Thymus (tissue), 14 donors: ENCODE measurements around the gene ZDHHC13. TPM values are rescaled to one million over a fixed set of nuclear protein-coding genes. Genes with fewer than 3 reads are reported as not detected.

Experiments
- DNase-seq, 9 donors: peaks; one replicate each; pipeline ENCODE4 v3.0.0-alpha.2; 2013; ENCODE audit warnings: low spot score in 9 of 9, low read depth in 6 of 9, missing footprints in 1 of 9
- H3K27ac ChIP-seq, 2 donors: one replicate each; pipeline ENCODE4 v1.5.1; 2013; ENCODE audit warnings: control low read depth in 1 of 2, low read depth in 1 of 2, low read length in 1 of 2, mild to moderate bottlenecking in 1 of 2, moderate library complexity in 1 of 2
- H3K27me3 ChIP-seq, 2 donors: one replicate each; pipeline ENCODE4 v1.5.1; 2013; ENCODE audit warnings: low read length in 1 of 2; ENCODE audit not compliant: control insufficient read depth in 2 of 2, insufficient read depth in 1 of 2
- H3K36me3 ChIP-seq, 2 donors: one replicate each; pipeline ENCODE4 v1.5.1; 2013; ENCODE audit warnings: low read length in 1 of 2, mild to moderate bottlenecking in 1 of 2, moderate library complexity in 1 of 2; ENCODE audit not compliant: control insufficient read depth in 2 of 2, insufficient read depth in 2 of 2
- H3K4me1 ChIP-seq, 2 donors: one replicate each; pipeline ENCODE4 v1.5.1; 2013; ENCODE audit warnings: low read length in 2 of 2; ENCODE audit not compliant: control insufficient read depth in 2 of 2, insufficient read depth in 2 of 2
- H3K4me3 ChIP-seq, 2 donors: one replicate each; pipeline ENCODE4 v1.5.1; 2013; ENCODE audit warnings: low read length in 2 of 2, control low read depth in 1 of 2, mild to moderate bottlenecking in 1 of 2
- H3K9me3 ChIP-seq, 2 donors: one replicate each; pipeline ENCODE4 v1.5.1; 2013; ENCODE audit warnings: low read length in 1 of 2, mild to moderate bottlenecking in 1 of 2; ENCODE audit not compliant: control insufficient read depth in 2 of 2, insufficient read depth in 1 of 2
- WGBS: extraction: QIAGEN DNeasy Blood & Tissue Kit; methylation state at CpG from one replicate; pipeline ENCODE4 v1.1.7; 2013; 5-methylcytosine and 5-hydroxymethylcytosine counted together
- long read RNA-seq, 10 donors: transcript quantifications; one replicate each; lab custom pipeline, GENCODE V29; 2026
- polyA plus RNA-seq: library from polyadenylated mRNA; stranded (reverse); fragments of 200-250 nt; gene quantifications from one replicate; pipeline ENCODE4 v1.2.3, GENCODE V29; 2013
- total RNA-seq: library from RNA; stranded (reverse); fragments of 120-200 nt; gene quantifications from one replicate; pipeline ENCODE4 v1.2.4, GENCODE V29; 2013
- donor health status: healthy.

ZDHHC13 gene, protein sequence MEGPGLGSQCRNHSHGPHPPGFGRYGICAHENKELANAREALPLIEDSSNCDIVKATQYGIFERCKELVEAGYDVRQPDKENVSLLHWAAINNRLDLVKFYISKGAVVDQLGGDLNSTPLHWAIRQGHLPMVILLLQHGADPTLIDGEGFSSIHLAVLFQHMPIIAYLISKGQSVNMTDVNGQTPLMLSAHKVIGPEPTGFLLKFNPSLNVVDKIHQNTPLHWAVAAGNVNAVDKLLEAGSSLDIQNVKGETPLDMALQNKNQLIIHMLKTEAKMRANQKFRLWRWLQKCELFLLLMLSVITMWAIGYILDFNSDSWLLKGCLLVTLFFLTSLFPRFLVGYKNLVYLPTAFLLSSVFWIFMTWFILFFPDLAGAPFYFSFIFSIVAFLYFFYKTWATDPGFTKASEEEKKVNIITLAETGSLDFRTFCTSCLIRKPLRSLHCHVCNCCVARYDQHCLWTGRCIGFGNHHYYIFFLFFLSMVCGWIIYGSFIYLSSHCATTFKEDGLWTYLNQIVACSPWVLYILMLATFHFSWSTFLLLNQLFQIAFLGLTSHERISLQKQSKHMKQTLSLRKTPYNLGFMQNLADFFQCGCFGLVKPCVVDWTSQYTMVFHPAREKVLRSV
- 15.7 TPM for total RNA-seq
- polyA plus RNA-seq = 23.6 TPM
- long read RNA-seq, donor 1 = 0 reads
- long read RNA-seq, donor 2 = 0 reads
- long read RNA-seq, donor 3, partial matches to known transcripts = 5 of 8 reads
- long read RNA-seq, donor 3, other reads (novel, unspliced or antisense) = 0 of 8 reads
- long read RNA-seq, donor 4, partial matches to known transcripts = 0 of 3 reads
- long read RNA-seq, donor 4, other reads (novel, unspliced or antisense) = 0 of 3 reads
- long read RNA-seq, donor 5, partial matches to known transcripts = 0 of 2 reads
- long read RNA-seq, donor 5, other reads (novel, unspliced or antisense) = 0 of 2 reads
- long read RNA-seq, donor 6, partial matches to known transcripts = 0 of 2 reads
- long read RNA-seq, donor 6, other reads (novel, unspliced or antisense) = 0 of 2 reads
- long read RNA-seq, donor 7, transcript ZDHHC13-202 (17 exons, 2,445 nt) = major isoform, 8 of 9 reads
- long read RNA-seq, donor 7, partial matches to known transcripts = 0 of 9 reads
- long read RNA-seq, donor 7, other reads (novel, unspliced or antisense) = 0 of 9 reads
- long read RNA-seq, donor 8, partial matches to known transcripts = 0 of 2 reads
- long read RNA-seq, donor 8, other reads (novel, unspliced or antisense) = 0 of 2 reads
- long read RNA-seq, donor 9, partial matches to known transcripts = 0 of 4 reads
- long read RNA-seq, donor 9, other reads (novel, unspliced or antisense) = 0 of 4 reads
- long read RNA-seq, donor 10, partial matches to known transcripts = 0 of 3 reads
- long read RNA-seq, donor 10, other reads (novel, unspliced or antisense) = 0 of 3 reads

GRCh38 chr11:19116971-19117759 is at the start of gene ZDHHC13:
Gene ZDHHC13 (plus strand): TSS chr11:19117168. CDS start chr11:19117250, 82 bp downstream.
- peak; percentile 77 to 97 (median 92) for DNase-seq
- Histone ChIP-seq H3K27ac (peak within 1 kb of the TSS; percentile 46 to 49), H3K36me3 (no peaks in the 10 kb centered on the region), H3K27me3 (peaks cover 0 to 3% of the 10 kb centered on the region in 2 donors), H3K4me3 (peak within 1 kb of the TSS; percentile 77 to 96), H3K4me1 (peaks cover 9% of the 10 kb centered on the region in 2 donors), H3K9me3 (no peaks in the 10 kb centered on the region)
- WGBS = 2% methylated on average over 61 of the region's 61 CpGs

DNA sequence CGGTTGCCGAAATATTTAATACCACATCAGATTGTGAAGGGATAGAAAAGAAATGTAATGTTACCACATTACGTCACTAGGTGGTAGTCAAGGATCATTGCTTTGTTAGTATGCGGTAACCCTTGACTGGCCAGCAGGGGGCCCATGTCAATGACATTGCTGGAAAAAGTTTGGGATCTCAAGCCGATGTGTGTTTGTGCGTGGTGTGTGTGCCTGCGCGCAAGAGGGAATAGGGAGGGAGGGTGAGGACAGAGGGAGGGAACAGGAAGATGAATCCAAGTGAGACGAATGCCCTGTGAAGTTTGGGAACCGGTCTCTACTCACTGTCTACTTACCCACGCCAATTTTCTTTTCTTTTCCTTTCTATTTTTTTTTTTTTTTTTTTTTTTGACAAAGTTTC is 45.7 kb upstream of the ZDHHC13 start:
- no peaks in the 10 kb centered on the region for H3K4me1 ChIP-seq
- H3K9me3 ChIP-seq = no peaks in the 10 kb centered on the region
- no peak overlapping the region for H3K27ac ChIP-seq
- DNase-seq = peak; percentile 6 to 70 (median 41)
- no peaks in the 10 kb centered on the region for H3K27me3 ChIP-seq
- no peaks in the 10 kb centered on the region for H3K36me3 ChIP-seq
- 7% methylated on average over 11 of the region's 11 CpGs for WGBS
- no peak overlapping the region for H3K4me3 ChIP-seq

DNA sequence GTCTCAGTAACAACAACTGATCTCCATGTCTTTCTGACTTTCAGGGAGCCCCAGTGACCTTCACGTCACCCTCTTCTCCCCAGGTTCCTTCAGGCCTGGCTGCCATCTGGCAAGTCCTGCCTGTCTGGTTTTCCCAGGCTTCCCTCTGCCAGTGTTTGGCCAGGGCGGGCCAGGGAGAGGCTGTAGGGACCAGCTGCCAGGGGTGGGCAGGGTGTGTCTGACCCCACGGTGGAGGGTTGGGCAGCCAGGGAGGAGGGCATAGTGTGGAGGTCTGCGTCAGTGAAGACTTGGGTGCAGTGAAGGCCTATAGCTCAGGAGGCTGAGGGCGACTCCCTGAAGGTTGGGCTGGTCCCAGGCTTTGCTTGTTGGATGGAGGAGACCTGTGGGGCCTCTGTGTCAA is 44.5 kb upstream of the ZDHHC13 start:
- Histone ChIP-seq H3K4me3 (no peak overlapping the region), H3K27ac (no peak overlapping the region), H3K36me3 (no peaks in the 10 kb centered on the region), H3K4me1 (no peaks in the 10 kb centered on the region), H3K9me3 (no peaks in the 10 kb centered on the region), H3K27me3 (no peaks in the 10 kb centered on the region)
- no peak for DNase-seq
- 93% methylated on average over 5 of the region's 5 CpGs for WGBS

- no peak for DNase-seq
- no peak overlapping the region for H3K4me3 ChIP-seq
- H3K9me3 ChIP-seq = no peaks in the 10 kb centered on the region
- no peaks in the 10 kb centered on the region for H3K27me3 ChIP-seq
- 73% methylated on average over 10 of the region's 10 CpGs for WGBS
- H3K36me3 ChIP-seq = no peaks in the 10 kb centered on the region
- no peak overlapping the region for H3K27ac ChIP-seq
- no peaks in the 10 kb centered on the region for H3K4me1 ChIP-seq
These were observed 43.2 kb upstream of the ZDHHC13 start for GRCh38 chr11:19073454-19074415.

DNA sequence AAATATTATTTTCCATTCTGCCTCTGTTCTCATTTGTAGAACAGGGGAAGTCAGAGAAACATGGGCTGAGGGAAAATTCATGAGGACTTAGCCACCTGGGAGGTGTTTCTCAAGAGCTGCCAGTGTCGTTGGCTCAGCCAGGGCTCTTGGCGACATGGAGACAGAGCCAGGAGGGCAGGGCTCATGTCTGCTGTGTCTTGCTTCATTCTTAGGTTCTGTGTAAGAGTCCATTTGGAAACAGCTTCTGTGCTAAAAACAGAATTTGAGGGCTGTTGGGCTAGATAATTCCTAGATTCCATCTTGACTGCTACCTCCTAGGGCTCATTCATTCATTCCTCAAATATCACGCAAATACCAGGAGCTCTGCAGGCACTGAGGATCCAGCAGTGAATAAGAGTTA is 41.3 kb upstream of the ZDHHC13 start:
- no peak overlapping the region for H3K4me3 ChIP-seq
- H3K27ac ChIP-seq = no peak overlapping the region
- no peaks in the 10 kb centered on the region for H3K27me3 ChIP-seq
- no peaks in the 10 kb centered on the region for H3K4me1 ChIP-seq
- H3K9me3 ChIP-seq = no peaks in the 10 kb centered on the region
- no peak for DNase-seq
- H3K36me3 ChIP-seq = no peaks in the 10 kb centered on the region
- WGBS = 94% methylated on average over 3 of the region's 3 CpGs

GRCh38 chr11:19076744-19077589 is 40.0 kb upstream of the ZDHHC13 start:
- peak in 7 of 9 donors; percentile 6 to 58 (median 26) for DNase-seq
- H3K4me1 ChIP-seq = no peaks in the 10 kb centered on the region
- no peaks in the 10 kb centered on the region for H3K27me3 ChIP-seq
- H3K27ac ChIP-seq = no peak overlapping the region
- no peaks in the 10 kb centered on the region for H3K9me3 ChIP-seq
- H3K36me3 ChIP-seq = no peaks in the 10 kb centered on the region
- no peak overlapping the region for H3K4me3 ChIP-seq
- 64% methylated on average over 10 of the region's 10 CpGs for WGBS

DNA sequence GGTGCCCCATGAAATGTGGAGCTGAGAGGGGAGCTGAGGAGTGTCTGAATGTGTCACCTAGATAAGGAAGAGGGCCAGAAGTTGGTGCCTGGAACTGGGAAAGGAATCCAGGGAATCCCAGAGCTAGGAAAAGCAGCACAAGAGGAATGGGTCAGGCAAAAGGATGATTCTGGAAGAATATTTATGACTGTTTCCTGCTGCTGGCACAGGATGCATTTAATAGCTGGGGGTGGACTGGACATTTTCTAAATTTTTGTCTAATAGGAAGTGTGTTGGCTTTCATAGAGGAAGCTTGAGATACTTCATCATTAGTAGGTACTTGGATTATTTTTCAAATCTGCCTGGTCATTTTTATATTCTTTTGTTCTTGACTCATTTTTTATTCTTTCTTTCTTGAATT is 39.0 kb upstream of the ZDHHC13 start:
- Histone ChIP-seq H3K27me3 (peaks cover 0 to under 1% of the 10 kb centered on the region in 2 donors), H3K36me3 (no peaks in the 10 kb centered on the region), H3K4me1 (no peaks in the 10 kb centered on the region), H3K4me3 (no peak overlapping the region), H3K9me3 (no peaks in the 10 kb centered on the region), H3K27ac (no peak overlapping the region)
- DNase-seq = no peak
